Activated CD4-positive, alpha-beta memory T cell treated with anti-CD3 and anti-CD28 coated beads for 36 hours (primary cell): Measurements from ENCODE around the gene B4GALT3. TPM values are rescaled to one million over a fixed set of nuclear protein-coding genes. Genes with fewer than 3 reads are reported as not detected.

Source experiments
- microRNA-seq: library from miRNA; unstranded; fragments of <30 nt; microRNA quantifications from one replicate; pipeline ENCODE4 v1.2.0, GENCODE V29; 2022; ENCODE audit warnings: borderline number of aligned reads, borderline microRNAs expressed, borderline replicate concordance
- total RNA-seq, 2 experiments: library from RNA; stranded (reverse); gene quantifications; one replicate each; pipeline ENCODE4 v1.2.3, GENCODE V29; 2021

B4GALT3 gene
- total RNA-seq, 2 experiments from 2014 or later: 46.3 to 50.9 TPM

Small RNAs within 50 kb of the gene (microRNA-seq; reads per million reads assigned to microRNA genes)
- gene MIR5187: not detected

Other genes starting within 250 kb of the B4GALT3 start
- not detected for gene ITLN2, start 222.7 kb downstream of the B4GALT3 start, total RNA-seq
- 10 to 100 TPM; 21.3 to 25.3 TPM for gene F11R, start 156.4 kb downstream of the B4GALT3 start, total RNA-seq
- 10 to 100 TPM; 70.2 to 77.7 TPM for gene TSTD1, start 138.5 kb downstream of the B4GALT3 start, total RNA-seq
- 10 to 100 TPM; 43.4 to 43.7 TPM for gene USF1, start 131.5 kb downstream of the B4GALT3 start, total RNA-seq
- gene ARHGAP30, start 107.6 kb downstream of the B4GALT3 start, total RNA-seq: 100 to 1,000 TPM; 171 to 178 TPM
- under 1 TPM in 1 of 2 experiments, not detected in 1; 0.05 TPM for gene NECTIN4, start 87.9 kb downstream of the B4GALT3 start, total RNA-seq
- 1 to 10 TPM; 1.2 to 1.6 TPM for gene KLHDC9, start 79.1 kb downstream of the B4GALT3 start, total RNA-seq
- gene PFDN2, start 59.5 kb downstream of the B4GALT3 start, total RNA-seq: 100 to 1,000 TPM; 152 to 155 TPM
- 10 to 100 TPM; 65.2 to 66.5 TPM for gene NIT1, start 59.4 kb downstream of the B4GALT3 start, total RNA-seq
- 10 to 100 TPM; 35.0 to 40.2 TPM for gene DEDD, start 44.8 kb downstream of the B4GALT3 start, total RNA-seq
- gene UFC1, start 23.5 kb downstream of the B4GALT3 start, total RNA-seq: 10 to 100 TPM; 87.7 to 91.0 TPM
- gene USP21, start 18.0 kb downstream of the B4GALT3 start, total RNA-seq: 10 to 100 TPM; 25.4 to 28.6 TPM
- 10 to 100 TPM; 27.0 to 30.7 TPM for gene PPOX, start 11.1 kb downstream of the B4GALT3 start, total RNA-seq
- 1 to 10 TPM; 2.3 to 3.0 TPM for gene ADAMTS4, start 21.5 kb upstream of the B4GALT3 start, total RNA-seq
- 100 to 1,000 TPM in 1 of 2 experiments, 10 to 100 TPM in 1; 98.3 to 103 TPM for gene NDUFS2, start 24.9 kb upstream of the B4GALT3 start, total RNA-seq
- 1 to 10 TPM in 1 of 2 experiments, under 1 TPM in 1; 0.99 to 2.0 TPM for gene FCER1G, start 37.8 kb upstream of the B4GALT3 start, total RNA-seq
- gene APOA2, start 46.1 kb upstream of the B4GALT3 start, total RNA-seq: not detected
- gene TOMM40L, start 48.6 kb upstream of the B4GALT3 start, total RNA-seq: 10 to 100 TPM; 14.8 to 15.4 TPM
- gene NR1I3, start 60.7 kb upstream of the B4GALT3 start, total RNA-seq: not detected
- under 1 TPM in 1 of 2 experiments, not detected in 1; 0.22 TPM for gene PCP4L1, start 81.2 kb upstream of the B4GALT3 start, total RNA-seq
- gene MPZ, start 132.5 kb upstream of the B4GALT3 start, total RNA-seq: 1 to 10 TPM; 3.7 to 5.8 TPM
- 100 to 1,000 TPM; 212 to 215 TPM for gene SDHC, start 136.9 kb upstream of the B4GALT3 start, total RNA-seq
- gene CFAP126, start 190.4 kb upstream of the B4GALT3 start, total RNA-seq: under 1 TPM in 1 of 2 experiments, not detected in 1; 0.29 TPM